Measurements from ENCODE around the gene TLX1. TPM values are rescaled to one million over a fixed set of nuclear protein-coding genes. Genes with fewer than 3 reads are reported as not detected.
A peak's percentile ranks its signal among the peaks of the same experiment; 100 is the strongest.

TLX1 gene
- total RNA-seq, 1 donor from 2014 or later = not detected

DNA sequence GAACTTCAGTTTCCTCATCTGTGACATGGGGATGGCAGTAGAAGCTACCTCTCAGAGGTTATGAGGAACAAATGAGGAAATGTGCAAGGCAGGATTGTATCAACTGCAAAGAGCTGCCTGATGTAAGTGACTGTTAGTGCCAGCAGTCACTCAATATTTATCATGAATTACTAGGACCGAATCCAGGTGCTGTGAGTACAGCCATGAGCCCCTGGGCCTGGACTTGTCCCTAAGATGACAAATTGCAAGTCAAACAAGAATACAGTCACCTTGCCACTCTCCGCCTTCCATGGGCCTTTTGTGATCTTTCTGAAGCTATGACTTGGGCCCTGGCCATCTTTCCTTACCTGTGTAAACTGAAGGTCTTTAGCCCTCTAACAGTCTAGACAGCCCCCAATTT is 27.7 kb upstream of the TLX1 start:
- DNase-seq (ENCODE audit: low read depth) (no peak), FAIRE-seq (no peak)
- Histone ChIP-seq H3K4me3 (ENCODE audit: low read depth, low read length) (no peak overlapping the region), H3K36me3 (ENCODE audit: control insufficient read depth, insufficient read depth, low read length) (no peaks in the 10 kb centered on the region), H3K27me3 (ENCODE audit: control insufficient read depth, insufficient read depth, low read length) (peaks cover 13% of the 10 kb centered on the region)
- TF ChIP-seq, protein P1, sequence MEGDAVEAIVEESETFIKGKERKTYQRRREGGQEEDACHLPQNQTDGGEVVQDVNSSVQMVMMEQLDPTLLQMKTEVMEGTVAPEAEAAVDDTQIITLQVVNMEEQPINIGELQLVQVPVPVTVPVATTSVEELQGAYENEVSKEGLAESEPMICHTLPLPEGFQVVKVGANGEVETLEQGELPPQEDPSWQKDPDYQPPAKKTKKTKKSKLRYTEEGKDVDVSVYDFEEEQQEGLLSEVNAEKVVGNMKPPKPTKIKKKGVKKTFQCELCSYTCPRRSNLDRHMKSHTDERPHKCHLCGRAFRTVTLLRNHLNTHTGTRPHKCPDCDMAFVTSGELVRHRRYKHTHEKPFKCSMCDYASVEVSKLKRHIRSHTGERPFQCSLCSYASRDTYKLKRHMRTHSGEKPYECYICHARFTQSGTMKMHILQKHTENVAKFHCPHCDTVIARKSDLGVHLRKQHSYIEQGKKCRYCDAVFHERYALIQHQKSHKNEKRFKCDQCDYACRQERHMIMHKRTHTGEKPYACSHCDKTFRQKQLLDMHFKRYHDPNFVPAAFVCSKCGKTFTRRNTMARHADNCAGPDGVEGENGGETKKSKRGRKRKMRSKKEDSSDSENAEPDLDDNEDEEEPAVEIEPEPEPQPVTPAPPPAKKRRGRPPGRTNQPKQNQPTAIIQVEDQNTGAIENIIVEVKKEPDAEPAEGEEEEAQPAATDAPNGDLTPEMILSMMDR (IDR thresholded peaks at IDR 0.05; ENCODE audit: insufficient read depth, low read length, severe bottlenecking) = no peak

DNA sequence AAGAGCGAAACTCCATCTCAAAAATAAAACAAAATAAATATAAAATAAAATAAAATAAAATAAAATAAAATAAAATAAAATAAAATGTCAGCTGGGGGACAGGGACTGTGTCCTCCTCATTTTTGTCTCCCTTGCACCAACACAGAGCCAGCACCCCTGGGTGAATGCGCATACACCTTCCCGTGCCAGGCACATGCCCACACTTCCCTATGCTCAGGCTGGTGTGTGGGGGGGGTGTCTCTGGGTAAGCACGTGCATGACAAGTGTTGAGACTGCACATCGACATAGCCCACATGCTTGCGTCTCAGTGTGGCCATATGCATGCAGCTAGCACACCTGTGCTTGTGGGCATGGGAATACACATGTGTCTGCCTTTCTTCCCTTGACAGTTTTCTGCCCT is 24.7 kb upstream of the TLX1 start:
- no peak for FAIRE-seq
- Histone ChIP-seq H3K36me3 (ENCODE audit: control insufficient read depth, insufficient read depth, low read length) (no peaks in the 10 kb centered on the region), H3K4me3 (ENCODE audit: low read depth, low read length) (no peak overlapping the region), H3K27me3 (ENCODE audit: control insufficient read depth, insufficient read depth, low read length) (peaks cover 11% of the 10 kb centered on the region)
- DNase-seq (ENCODE audit: low read depth) = no peak
- TF ChIP-seq, protein P1 (IDR thresholded peaks at IDR 0.05; ENCODE audit: insufficient read depth, low read length, severe bottlenecking) = no peak

DNA sequence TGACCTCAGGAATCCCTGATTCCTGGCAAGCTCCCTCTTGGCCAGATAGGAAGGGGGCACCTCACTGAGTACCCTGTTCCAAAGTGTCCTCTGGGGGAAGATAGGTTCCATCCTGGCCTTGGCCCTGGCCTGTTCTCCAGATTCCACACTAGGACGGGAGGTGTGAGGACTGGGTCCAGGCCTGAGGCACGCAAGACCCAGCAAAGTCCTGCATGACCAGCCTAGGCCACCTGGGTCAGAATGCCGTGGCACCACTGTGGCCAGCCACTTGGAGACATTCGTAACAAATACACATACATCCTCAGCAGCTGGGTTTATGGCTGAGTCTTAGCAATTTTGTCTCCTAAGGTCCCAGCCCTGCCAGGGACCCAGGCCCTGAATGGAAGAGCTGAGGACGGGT is 23.3 kb upstream of the TLX1 start:
- DNase-seq (ENCODE audit: low read depth) (no peak), FAIRE-seq (peak; percentile 36)
- Histone ChIP-seq H3K4me3 (ENCODE audit: low read depth, low read length) (no peak overlapping the region), H3K27me3 (ENCODE audit: control insufficient read depth, insufficient read depth, low read length) (peaks cover 4% of the 10 kb centered on the region), H3K36me3 (ENCODE audit: control insufficient read depth, insufficient read depth, low read length) (no peaks in the 10 kb centered on the region)
- TF ChIP-seq, protein P1 (IDR thresholded peaks at IDR 0.05; ENCODE audit: insufficient read depth, low read length, severe bottlenecking) = no peak

DNA sequence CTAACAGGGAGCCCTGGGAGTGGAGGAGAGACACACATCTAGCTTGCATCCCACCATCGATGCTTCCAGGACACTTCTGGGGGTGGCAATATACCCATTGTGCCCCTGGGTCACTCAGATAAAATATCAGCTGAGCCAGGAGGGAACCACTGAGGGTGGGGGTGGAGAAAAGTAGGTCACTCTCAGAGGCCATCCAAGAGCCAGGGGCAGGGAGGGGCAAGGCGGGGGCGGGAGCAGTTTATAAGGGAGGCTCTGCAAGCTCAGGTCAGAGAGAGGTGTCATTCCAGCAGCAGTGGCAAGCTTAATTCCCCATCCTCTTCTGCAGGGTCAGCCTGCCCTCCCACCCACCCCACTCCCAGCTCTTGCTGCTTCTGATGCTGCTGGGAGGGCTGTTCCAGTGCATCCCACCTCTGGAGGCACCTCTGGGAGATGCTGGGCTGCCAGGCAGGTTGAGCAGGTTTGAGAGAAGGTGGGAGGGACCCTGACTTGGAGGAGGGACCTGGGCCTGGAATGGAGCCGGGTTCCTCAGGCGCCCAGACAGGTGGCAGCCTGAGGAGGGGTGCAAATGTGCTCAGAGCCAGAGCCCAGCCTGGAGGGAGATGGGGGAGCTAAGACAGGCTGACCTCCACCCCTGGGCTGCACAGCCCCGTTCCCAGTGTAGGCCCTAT is 20.1 kb upstream of the TLX1 start:
- FAIRE-seq (no peak), DNase-seq (ENCODE audit: low read depth) (no peak)
- TF ChIP-seq, protein P1 (IDR thresholded peaks at IDR 0.05; ENCODE audit: insufficient read depth, low read length, severe bottlenecking) = no peak
- H3K27me3 ChIP-seq (ENCODE audit: control insufficient read depth, insufficient read depth, low read length) = peaks cover 10% of the 10 kb centered on the region
- no peaks in the 10 kb centered on the region for H3K36me3 ChIP-seq (ENCODE audit: control insufficient read depth, insufficient read depth, low read length)
- H3K4me3 ChIP-seq (ENCODE audit: low read depth, low read length) = no peak overlapping the region

DNA sequence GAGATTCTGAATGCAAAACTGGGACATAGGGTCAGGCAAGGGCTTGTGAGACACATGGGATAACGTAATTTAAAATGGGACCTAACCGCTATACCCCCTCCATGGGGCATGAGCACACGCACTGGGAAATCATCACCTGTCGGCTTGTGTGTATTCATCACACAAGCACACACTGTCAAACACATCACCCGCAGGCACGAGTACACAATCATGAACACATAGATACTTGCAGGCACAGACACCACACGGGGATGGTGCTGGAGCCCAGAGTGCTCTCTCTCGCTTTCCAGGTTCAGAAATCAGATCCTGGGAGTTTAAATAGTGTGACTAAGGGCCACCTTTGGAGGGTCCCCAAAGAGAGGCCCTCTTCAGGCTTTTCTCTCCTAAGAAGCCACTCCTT is 19.6 kb upstream of the TLX1 start:
- Histone ChIP-seq H3K36me3 (ENCODE audit: control insufficient read depth, insufficient read depth, low read length) (no peaks in the 10 kb centered on the region), H3K4me3 (ENCODE audit: low read depth, low read length) (no peak overlapping the region), H3K27me3 (ENCODE audit: control insufficient read depth, insufficient read depth, low read length) (peaks cover 13% of the 10 kb centered on the region)
- FAIRE-seq = no peak
- TF ChIP-seq, protein P1 (IDR thresholded peaks at IDR 0.05; ENCODE audit: insufficient read depth, low read length, severe bottlenecking) = no peak
- DNase-seq (ENCODE audit: low read depth) = no peak
